ENCODE measurements around the gene ARHGEF39.

DNA sequence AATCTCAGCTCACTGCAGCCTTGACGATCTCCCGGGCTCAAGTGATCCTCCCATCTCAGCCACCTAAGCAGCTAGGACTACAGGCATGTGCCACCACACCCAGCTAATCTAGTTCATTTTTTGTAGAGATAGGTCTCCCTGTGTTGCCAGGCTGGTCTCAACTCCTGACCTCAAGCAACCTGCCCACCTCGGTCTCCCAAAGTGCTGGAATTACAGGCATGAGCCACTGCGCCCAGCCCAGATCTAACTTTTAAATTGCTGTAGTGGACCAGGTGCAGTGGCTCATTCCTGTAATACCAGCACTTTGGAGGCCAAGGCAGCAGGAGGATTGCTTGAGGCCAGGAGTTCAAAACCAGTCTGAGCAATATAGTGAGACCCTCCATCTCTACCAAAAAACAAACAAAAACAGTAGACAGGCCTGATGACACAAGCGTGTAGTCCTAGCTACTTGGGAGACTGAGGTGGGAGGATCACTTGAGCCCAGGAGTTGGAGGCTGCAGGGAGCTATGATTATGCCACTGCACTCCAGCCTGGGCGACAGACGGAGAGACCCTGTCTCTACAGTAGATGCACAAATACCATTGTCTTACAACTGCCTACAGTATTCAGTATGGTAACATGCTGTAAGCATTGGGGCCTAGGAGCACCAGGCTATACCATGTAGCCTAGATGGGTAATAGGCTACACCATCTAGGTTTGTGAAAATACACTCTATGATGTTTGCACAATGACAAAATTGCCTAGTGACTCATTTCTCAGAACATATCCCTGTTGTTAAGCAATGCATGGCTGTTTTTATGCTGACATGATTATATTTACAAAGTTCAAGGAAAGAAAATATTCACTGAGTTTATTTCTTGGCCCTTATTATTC, 12.8 kb downstream of the ARHGEF39 start:
- TF ChIP-seq, protein P1, sequence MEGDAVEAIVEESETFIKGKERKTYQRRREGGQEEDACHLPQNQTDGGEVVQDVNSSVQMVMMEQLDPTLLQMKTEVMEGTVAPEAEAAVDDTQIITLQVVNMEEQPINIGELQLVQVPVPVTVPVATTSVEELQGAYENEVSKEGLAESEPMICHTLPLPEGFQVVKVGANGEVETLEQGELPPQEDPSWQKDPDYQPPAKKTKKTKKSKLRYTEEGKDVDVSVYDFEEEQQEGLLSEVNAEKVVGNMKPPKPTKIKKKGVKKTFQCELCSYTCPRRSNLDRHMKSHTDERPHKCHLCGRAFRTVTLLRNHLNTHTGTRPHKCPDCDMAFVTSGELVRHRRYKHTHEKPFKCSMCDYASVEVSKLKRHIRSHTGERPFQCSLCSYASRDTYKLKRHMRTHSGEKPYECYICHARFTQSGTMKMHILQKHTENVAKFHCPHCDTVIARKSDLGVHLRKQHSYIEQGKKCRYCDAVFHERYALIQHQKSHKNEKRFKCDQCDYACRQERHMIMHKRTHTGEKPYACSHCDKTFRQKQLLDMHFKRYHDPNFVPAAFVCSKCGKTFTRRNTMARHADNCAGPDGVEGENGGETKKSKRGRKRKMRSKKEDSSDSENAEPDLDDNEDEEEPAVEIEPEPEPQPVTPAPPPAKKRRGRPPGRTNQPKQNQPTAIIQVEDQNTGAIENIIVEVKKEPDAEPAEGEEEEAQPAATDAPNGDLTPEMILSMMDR (IDR thresholded peaks at IDR 0.05): no peak
- TF ChIP-seq POLR2A (IDR thresholded peaks at IDR 0.05): no peak
